HG03135 (cell line): ENCODE data around the gene SPATA1.
"Not testable (repeated sequence)": the region's sequence is repeated elsewhere in the genome, so short reads cannot be mapped to it uniquely, and the experiment has no call there.

Source experiments
- ATAC-seq: cut with Tn5 transposase; IDR thresholded peaks from one replicate; pipeline ENCODE4 v1.9.1; 2021; ENCODE audit warnings: mild to moderate bottlenecking, moderate library complexity; ENCODE audit not compliant: unreplicated experiment

SPATA1 gene

DNA sequence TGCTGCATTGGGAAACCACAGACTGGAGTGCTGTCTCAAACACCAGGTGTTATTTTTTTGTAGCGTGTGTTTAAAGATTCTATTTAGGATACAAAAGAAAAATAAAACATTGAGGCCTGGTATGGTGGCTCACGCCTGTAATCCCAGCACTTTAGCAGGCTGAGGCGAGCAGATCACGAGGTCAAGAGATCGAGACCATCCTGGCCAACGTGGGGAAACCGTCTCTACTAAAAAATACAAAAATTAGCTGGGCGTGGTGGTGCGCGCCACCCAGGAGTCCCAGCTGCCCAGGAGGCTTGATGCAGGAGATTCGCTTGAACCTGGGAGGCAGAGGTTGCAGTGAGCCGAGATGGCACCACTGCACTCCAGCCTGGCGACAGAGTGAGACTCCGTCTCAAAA is 1.7 kb downstream of the SPATA1 start:
- not testable (repeated sequence) for ATAC-seq

GRCh38 chr1:84508510-84508909 is 2.3 kb downstream of the SPATA1 start:
- ATAC-seq: no peak

- ATAC-seq: no peak
These were observed 2.8 kb downstream of the SPATA1 start for GRCh38 chr1:84509029-84509428.

DNA sequence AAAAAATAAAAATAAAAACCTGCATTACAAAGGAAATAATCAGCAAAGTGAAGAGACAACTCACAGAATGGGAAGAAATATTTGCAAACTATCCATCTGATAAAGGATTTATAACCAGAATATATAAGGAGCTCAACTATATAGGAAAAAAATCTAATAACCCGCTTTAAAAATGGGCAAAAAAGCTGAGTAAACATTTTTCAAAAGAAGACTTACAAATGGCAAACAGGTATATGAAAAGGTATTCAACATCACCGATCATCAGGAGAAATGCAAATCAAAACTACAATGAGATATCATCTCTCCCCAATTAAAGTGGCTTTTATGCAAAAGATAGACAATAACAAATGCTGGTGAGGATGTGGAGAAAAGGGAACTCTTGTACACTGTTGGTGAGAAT is 4.0 kb downstream of the SPATA1 start:
- ATAC-seq: no peak

- no peak for ATAC-seq
These were observed 4.5 kb downstream of the SPATA1 start for GRCh38 chr1:84510668-84511067.

DNA sequence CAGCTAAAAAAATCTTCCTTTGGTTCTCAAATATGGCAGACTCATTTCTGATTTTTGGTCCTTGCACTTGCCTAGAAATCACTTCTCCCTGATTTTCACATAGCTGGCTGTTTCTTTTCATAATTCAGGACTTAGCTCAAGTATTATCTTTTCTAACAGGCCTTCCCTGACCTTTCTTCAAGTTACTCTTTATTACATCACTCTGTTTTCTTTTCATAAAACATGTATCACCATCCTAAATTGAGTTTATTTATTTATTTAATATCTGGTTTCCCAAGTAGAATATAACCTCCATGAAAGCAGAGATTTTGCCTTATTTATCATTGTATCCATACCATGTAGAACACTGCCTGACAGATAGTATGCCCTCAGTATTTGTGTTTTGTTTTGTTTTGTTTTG is 18.4 kb downstream of the SPATA1 start:
- ATAC-seq: no peak

DNA sequence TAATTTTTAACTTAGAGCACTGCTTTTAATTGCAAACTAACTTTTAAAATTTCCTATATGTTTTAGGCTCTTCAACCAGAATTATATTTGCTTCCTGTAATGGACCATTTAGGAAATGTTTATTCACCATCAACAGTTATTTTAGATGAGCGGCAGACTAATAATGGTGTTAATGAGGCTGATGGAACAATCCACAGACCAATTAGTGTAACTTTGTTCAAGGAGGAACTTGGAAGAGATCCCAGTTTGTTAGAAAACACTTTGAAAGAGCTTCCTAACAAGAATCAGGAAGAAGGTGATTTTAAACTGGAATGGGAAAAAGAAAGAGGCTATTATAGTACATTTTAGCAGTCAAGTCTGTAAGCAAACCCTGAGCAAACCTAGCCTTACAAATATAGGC is 19.6 kb downstream of the SPATA1 start:
- no peak for ATAC-seq

DNA sequence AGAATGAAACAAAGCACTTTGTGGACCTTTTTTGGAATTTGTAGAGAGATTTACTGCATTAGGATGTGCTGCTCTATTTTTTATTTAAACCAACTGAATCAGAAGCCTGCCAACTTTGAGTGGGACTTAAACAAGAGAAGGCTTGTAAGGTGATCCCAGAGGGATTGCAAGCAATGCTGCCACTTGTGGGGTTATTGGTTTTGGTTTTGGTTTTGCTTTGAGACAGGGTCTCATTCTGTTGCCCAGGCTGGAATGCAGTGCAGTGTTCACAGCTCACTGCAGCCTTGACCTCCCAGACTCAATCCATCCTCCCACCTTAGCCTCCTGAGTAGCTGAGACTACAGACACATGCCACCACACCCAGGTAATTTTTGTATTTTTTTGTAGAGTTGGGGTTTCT is 32.4 kb downstream of the SPATA1 start:
- no peak for ATAC-seq

DNA sequence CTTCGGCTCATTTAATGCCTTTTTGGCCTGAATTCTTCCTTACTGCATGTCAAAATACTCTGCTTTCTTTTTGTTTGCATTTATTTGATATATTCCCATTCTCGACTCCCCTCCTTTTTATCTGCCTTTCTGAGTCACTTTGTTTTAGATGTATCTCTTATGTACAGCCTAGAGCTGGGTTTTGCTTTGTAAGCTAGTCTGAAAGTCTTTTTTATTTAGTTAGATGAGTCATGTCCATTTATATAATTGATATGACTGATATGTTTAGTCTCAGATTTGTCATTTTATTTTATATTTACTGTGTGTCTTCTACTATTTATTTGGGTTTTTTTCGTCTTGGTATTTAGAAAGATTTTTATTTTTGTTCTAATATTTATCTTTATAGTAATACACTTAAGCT is 33.8 kb downstream of the SPATA1 start:
- ATAC-seq: no peak

- ATAC-seq: no peak
These were observed 34.6 kb downstream of the SPATA1 start for GRCh38 chr1:84540759-84541158.

DNA sequence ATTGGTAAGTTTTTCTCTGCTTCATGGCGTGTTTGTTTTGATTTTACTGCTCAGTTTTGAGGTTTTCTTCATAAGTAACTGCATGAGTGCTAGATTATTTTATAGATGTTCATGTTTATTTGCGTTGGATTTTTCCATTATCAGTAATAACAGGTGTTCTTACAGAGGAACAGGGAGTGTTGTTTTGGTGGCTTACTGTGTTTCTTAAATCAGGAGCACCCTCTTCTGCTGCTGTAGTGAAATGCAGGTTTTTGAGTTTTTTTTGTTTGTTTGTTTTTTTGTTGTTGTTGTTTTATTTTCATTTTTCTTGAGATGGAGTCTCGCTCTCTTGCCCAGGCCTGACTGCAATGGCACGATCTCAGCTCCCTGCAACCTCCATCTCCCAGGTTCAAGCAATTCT is 35.5 kb downstream of the SPATA1 start:
- no peak for ATAC-seq

GRCh38 chr1:84550826-84551225 is 44.6 kb downstream of the SPATA1 start:
- ATAC-seq: no peak

DNA sequence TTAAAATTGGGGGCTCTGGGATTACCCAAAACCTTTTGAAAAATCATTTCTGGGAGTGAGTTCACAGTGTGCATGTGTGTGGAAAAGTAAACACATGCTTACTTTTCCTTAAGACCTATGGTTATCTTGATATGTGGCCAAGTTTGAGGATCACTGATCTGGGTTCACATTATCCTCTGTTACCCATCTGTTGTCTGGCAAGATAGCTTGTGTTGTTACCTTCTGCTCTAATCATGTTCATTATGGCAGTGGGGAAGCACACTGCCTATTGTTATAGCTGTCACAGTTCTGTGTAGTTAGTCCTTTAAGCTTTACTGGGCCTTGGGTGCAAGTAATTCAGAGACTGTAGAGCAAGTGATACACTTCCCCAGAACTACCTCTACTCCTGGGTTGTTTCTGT is 63.0 kb downstream of the SPATA1 start:
- ATAC-seq: no peak

DNA sequence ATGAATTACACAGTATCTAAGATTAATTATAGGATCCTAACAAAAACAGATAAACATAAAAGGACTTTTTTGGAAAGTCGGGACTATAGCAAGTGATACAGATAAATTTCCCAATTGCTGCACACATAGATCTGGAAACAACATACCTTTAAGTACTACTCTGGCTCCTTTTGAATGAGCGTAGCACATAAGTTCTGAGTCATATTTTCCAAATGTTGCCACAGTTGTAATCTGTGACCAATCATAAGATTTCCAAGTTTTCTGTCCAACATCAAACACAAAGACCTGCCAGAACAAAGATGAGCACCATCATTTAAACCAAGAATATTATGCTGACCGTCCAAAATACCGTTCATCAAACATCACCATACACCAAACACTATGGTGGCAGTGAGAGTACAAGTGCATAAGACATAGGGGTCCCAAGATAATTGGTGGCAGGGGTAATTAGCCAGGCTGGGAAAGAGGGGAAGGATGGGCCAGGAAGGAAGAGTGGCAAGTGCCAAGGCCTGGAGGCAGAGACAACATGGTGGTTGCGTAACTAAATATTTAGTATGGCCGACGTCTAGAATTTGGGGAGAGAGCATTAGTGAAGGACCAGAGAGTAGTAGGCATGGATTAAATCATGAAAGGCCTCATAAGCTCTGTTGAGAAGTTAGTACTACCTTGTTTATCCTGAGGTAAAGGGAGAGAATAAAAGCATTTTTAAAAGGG is 64.4 kb downstream of the SPATA1 start:
- ATAC-seq: no peak

GRCh38 chr1:84571150-84571535 is 65.0 kb downstream of the SPATA1 start:
- no peak for ATAC-seq

- no peak for ATAC-seq
These were observed 67.3 kb downstream of the SPATA1 start for GRCh38 chr1:84573481-84573966.

- peak; percentile 88 for ATAC-seq
These were observed 68.0 kb downstream of the SPATA1 start, which contains the start of gene CTBS for GRCh38 chr1:84573967-84574842. TSS of gene CTBS (minus strand) at chr1:84574440. CDS start at chr1:84574415, 25 bp downstream.

GRCh38 chr1:84574936-84575335 is 68.8 kb downstream of the SPATA1 start:
- no peak for ATAC-seq

- no peak for ATAC-seq
These were observed 75.5 kb downstream of the SPATA1 start for GRCh38 chr1:84581648-84582047.

GRCh38 chr1:84582802-84583587 is 76.8 kb downstream of the SPATA1 start:
- no peak for ATAC-seq

DNA sequence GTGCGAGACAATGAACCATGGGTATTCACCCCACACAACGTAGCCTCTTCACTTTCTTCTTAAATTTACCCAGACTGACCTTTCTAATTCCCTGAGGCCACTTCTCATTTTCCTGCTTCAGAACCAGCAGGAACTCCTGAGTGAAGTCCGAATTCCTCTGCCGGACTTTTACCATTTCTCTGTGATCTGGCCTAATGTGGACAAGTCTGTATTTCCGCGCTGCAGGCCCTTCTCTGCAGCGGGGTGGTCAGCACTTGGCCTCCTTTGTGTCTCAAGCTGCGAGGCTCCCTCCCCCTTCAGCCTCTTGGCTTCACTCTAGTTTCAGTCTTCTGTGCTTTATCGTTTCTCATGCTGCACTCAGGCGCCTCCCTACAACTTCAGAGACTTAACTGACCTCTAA is 77.5 kb downstream of the SPATA1 start:
- ATAC-seq: no peak
